HuH-7.5 (cell line): Measurements from ENCODE around the gene SPARC.

Source experiments
- DNase-seq: peaks from one replicate; pipeline ENCODE4 v3.0.0; 2011; ENCODE audit warnings: low spot score

The SPARC gene

DNA sequence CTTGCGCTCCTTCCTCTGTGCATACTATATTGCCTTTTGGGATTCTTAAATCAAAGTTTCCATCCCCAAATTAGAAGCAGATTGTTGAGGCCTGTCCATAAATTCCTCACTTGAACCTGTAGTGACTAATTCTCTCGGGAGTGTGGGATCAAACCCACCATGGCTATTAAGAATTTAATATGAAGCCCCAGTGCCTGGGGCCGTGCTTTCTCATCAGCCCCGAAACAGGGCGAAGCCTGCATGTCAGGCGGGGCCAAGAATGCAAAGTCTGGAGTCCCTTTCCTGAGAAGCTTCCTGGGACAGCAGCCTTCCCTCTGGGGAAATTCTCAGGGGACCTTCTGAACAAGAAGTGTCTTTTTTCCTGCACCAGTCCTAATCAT is 66.3 kb downstream of the SPARC start:
- DNase-seq: no peak

- no peak for DNase-seq
Measured at GRCh38 chr5:151619812-151620460, 66.8 kb downstream of the SPARC start.

GRCh38 chr5:151618907-151619306 is 67.8 kb downstream of the SPARC start:
- DNase-seq: no peak

DNA sequence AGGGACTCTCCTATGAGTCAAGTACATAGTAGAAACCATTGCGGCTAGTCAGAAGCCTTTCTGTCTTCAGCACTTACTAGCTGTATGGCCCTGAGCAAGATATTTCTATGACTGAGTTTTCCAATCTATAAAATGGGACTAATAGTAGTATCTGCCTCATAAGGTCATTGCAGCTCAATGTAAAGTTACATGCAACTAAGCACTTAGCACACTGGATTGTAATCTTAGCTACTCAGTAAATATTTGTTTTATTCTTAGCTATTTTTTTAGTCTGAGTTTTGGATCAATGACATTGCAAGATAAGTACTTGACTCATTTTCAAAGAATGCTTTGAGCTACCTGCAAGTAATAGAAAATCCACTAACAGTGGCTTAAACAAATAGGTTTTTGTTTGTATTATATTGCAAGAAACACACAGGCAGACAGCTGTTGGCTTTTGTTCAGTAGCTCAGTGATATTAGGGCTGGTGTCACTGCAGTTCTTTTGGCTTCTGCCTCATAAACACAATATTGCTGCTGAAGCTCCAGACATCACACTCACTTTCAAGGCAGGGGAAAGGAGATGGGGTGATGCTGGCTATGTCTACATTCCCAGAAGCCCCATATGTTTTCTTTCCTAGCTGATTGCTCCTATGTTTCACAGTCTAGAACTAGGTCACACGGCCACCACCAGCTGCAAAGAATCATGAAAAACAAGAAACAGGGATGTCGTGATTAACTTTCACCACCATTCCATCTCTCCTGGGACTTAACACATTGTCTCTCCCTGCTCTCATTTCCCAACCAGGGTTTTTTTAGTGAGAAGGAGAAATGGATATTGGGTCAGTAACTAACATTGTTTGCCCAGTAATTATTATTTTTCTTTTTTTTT is 68.6 kb downstream of the SPARC start:
- DNase-seq: no peak

DNA sequence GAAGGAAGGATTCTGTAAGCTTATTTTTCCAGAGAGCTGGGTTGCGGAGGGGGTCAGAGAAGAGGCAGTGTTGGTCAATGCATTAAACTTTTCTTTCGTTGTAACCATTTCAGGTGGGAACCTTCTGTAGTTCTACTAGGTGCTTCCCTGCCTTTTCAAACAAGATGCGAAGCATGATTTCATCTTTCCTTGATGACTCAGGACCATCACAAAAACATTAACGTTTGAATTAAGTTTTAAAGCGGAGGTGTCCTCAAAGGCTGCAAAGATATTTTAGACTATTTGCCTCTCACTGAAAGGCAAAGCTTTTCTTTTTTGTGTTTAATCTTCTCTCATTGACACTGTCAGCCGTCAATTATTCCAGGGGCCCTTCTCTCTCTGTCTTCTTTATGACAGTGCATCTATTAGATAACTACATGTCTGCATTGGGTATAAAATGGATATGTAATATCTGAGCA is 69.3 kb downstream of the SPARC start:
- no peak for DNase-seq

- DNase-seq: no peak
Measured at GRCh38 chr5:151615431-151615830, 71.3 kb downstream of the SPARC start.

DNA sequence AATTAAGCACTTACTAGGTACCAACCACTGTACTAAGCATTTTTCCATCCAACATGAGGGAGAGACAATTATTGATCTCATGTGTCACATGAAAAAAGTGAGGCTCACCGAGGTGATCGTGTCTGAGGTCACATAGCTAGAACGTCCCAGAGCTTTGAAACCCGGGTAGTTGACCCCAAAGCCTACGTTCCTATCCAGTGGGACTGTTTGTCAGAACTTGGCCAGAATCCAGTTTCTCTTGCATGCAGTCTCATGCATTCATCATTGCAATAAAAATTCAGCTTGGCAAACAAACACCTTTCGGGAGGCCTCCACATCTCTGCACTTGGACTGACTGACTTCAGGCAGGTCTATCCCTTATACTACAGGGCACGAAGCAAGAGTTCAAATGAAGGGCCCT is 72.2 kb downstream of the SPARC start:
- no peak for DNase-seq

DNA sequence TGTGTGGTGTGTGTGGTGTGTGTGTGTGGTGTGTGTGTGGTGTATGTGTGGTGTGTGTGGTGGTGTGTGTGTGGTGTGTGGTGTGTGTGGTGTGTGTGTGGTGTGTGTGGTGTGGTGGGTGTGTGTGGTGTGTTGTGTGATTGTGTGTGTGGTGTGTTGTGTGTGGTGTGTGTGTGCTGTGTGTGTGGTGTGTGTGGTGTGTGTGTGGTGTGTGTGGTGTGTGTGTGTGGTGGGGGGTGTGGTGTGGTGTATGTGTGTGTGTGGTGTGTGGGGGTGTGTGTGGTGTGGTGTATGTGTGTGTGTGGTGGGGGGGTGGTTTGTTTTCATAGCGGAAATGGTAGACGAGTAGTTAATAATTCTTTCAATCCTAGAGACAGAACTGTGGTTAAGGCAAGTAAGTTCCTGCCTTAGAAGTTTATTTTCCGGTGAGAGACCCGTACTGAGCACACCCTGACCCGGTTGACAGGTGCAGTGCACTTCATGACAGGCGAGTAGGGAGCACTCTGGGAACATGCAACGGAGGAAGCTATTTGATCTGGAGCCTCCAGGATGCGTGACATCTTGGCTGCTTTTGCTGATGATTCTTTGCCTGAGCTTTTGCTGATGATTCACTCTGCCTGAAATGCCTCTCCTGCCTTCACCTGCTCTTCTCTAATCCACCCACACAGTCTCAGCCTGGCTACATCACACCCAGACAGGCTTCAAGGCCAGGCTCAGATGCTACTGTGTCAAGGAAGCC is 73.9 kb downstream of the SPARC start:
- no peak for DNase-seq

GRCh38 chr5:151611127-151611775 is 75.5 kb downstream of the SPARC start:
- DNase-seq: no peak
